M059J (cell line): ENCODE data around the gene SLC9A9. TPM values are rescaled to one million over a fixed set of nuclear protein-coding genes. Genes with fewer than 3 reads are reported as not detected.

Experiments used
- DNase-seq: peaks from one replicate; pipeline ENCODE4 v3.0.0-alpha.2; 2012; ENCODE audit warnings: low read depth
- total RNA-seq: library from RNA; depleted of rRNA; stranded (reverse); fragments of >200 nt; shearing (Covaris generic); gene quantifications from 2 replicates; pipeline ENCODE4 v1.2.3, GENCODE V29; 2014

SLC9A9 gene
- total RNA-seq, 1 experiment from 2014 or later: 0.10 TPM

GRCh38 chr3:143597774-143598652 lies 250.3 kb downstream of the SLC9A9 start:
- no peak for DNase-seq

GRCh38 chr3:143596957-143597642 lies 251.2 kb downstream of the SLC9A9 start:
- no peak for DNase-seq

- no peak for DNase-seq
These were observed 252.7 kb downstream of the SLC9A9 start for GRCh38 chr3:143595456-143596077.

- DNase-seq: no peak
These were observed 254.1 kb downstream of the SLC9A9 start for GRCh38 chr3:143594206-143594605.

GRCh38 chr3:143590660-143591059 lies 257.6 kb downstream of the SLC9A9 start:
- DNase-seq: no peak

- no peak for DNase-seq
These were observed 261.7 kb downstream of the SLC9A9 start for GRCh38 chr3:143586576-143586975.

- no peak for DNase-seq
These were observed 262.4 kb downstream of the SLC9A9 start for GRCh38 chr3:143585720-143586456.

GRCh38 chr3:143584474-143584873 lies 263.8 kb downstream of the SLC9A9 start:
- no peak for DNase-seq

GRCh38 chr3:143581972-143582722 lies 266.1 kb downstream of the SLC9A9 start:
- no peak for DNase-seq

GRCh38 chr3:143578810-143579435 lies 269.3 kb downstream of the SLC9A9 start:
- no peak for DNase-seq

GRCh38 chr3:143576568-143577270 lies 271.5 kb downstream of the SLC9A9 start:
- DNase-seq: no peak

- no peak for DNase-seq
These were observed 273.3 kb downstream of the SLC9A9 start for GRCh38 chr3:143574933-143575332.

GRCh38 chr3:143573610-143574303 lies 274.5 kb downstream of the SLC9A9 start:
- DNase-seq: no peak

- DNase-seq: no peak
These were observed 276.7 kb downstream of the SLC9A9 start for GRCh38 chr3:143571548-143571947.

GRCh38 chr3:143567823-143568222 lies 280.4 kb downstream of the SLC9A9 start:
- DNase-seq: no peak

GRCh38 chr3:143565951-143566350 lies 282.3 kb downstream of the SLC9A9 start:
- DNase-seq: no peak

GRCh38 chr3:143563786-143564185 lies 284.5 kb downstream of the SLC9A9 start:
- no peak for DNase-seq

GRCh38 chr3:143562789-143563188 lies 285.5 kb downstream of the SLC9A9 start:
- no peak for DNase-seq

- DNase-seq: no peak
These were observed 289.0 kb downstream of the SLC9A9 start for GRCh38 chr3:143559296-143559695.
